HG03103 (cell line): Measurements from ENCODE around the gene HCN4.

ENCODE experiments used
- ATAC-seq: cut with Tn5 transposase; IDR thresholded peaks from one replicate; pipeline ENCODE4 v1.9.1; 2021; ENCODE audit warnings: low read depth; ENCODE audit not compliant: unreplicated experiment

HCN4 gene

DNA sequence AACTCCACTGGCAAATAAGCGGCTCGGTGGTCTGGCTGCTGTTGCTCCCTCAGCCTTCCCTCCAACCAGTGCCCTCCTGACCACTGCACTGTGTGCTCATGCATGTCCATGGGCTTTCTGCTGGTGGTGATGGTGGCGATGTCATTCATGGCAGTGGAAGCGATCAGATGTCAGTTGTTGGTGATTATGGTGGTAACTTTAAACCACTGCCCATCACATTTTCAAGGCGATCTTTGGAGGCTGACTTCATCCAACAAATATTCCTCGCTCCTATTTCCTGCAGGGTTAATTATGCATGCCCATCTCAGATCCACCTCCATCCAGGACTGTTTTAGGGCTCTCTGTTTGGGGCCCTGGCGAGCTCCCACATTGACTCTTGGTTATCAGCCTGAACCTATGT is 13.4 kb upstream of the HCN4 start:
- no peak for ATAC-seq

DNA sequence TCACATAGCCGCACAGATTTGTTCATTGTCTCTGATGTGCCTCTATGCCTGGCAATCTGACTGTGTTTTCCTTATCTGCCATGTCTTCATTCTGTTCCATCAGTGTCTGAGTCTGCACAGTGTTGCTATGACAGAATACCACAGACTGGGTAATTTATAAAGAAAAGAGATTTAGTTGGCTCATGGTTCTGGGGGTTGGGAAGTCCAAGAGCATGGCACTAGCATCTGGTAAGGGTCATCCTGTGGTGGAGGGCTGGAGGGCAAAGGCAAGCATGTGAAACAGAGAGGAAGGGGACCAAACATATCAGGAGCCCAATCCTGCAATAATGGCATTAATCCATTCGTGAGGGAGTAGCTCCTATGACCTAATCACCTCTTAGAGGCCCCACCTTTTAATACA is 11.9 kb upstream of the HCN4 start:
- ATAC-seq, result no peak

DNA sequence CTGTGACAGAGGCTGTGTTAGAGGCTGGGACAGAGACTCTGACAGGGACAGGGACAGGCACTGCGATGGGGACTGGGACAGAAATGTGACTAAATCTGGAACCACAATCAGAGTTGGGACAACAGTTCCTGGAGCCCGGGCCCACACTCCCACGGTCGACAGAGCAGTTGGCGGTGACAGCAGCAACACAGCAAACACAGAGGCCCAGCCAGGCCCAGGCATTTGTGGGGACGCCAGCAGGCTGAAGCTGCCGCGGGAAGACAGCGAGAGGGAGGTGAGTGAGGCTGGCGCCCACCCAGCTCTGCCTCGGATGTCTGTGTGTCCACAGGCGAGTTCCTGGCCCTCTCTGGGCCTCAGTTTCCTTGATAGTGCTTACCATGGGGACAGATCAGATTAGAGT is 9.3 kb upstream of the HCN4 start:
- no peak for ATAC-seq

DNA sequence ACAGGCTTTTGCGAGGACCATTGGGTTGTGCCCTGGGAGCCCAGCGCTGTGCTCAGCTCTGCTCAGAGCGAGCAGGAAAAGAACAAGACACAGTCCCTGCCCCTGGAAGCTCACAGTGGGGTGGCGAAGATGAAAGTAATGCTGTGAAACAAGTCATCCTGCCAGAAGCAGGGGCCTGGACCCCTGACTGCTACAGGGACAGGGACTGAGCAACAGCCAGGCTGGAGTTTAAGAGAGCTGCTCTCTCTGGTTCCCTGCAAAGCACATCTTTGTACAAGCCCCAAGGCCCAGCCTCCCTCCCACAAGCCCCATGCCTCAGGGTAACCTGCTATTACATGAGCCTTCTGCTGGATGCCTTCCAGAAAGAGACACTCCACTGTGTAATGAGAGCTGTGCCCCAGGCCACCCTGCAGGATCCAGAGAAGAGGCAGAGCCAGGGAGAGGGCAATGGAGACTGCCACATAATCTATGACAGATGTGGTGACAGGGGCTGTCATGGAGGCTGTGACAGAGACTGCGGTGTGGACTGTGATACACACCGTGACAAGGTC is 7.1 kb upstream of the HCN4 start:
- no peak for ATAC-seq

DNA sequence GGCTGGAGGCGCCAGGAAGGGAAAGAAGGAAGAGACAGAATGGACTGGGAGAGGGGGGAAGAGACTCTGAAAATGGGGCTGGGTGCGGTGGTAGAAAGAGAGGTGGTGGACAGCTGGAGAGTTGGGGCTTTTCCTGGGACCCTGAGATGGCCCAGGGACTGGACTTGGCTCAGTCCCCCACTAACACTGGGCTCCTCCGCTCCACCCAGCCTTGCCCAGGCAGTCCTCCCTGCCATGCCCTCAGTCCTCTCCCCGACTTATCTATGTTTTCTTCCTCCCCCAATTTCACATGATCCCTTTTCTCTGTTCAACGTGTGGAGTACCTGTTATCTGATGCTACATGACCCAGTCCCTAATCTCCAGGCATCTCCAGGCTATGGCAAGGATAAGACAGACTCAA is 6.3 kb upstream of the HCN4 start:
- no peak for ATAC-seq

DNA sequence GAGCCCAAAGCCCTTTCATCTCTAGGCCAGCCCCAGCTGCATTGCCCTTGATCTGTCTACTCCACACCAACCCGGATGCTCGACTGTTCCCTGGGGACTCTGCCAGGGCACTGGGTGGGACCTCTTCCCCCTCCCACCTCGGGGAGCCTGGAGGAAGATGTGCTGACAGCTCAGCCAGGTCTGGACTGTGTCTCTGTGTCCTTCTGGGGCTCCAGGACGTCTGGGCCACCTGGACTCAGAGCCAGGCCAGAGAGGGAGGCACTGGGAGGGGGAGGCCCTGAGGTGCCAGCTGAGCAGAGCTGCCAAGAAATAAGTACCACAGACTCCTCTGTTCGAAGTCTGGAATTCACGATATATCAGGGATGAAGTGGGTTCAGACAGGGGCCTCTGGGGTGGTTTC is 5.8 kb upstream of the HCN4 start:
- no peak for ATAC-seq

DNA sequence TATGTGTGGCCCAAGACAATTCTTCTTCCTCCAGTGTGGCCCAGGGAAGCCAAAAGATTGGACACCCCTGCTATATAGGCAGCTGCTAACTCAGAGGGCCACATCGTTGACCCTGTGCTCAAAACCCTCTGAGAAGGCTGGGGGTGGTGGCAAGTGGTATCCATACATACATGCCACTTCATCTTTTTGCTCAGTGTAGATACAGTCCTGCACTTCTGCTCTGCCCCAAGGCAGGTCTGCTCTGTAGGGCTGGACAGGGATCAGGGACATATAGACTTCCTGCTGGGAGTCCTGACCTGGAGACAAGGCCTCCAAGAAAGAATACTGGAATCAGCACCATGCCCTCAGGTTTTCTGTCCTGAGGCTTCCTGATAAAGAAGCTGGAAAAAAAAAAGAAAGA is 4.5 kb upstream of the HCN4 start:
- ATAC-seq, result no peak

DNA sequence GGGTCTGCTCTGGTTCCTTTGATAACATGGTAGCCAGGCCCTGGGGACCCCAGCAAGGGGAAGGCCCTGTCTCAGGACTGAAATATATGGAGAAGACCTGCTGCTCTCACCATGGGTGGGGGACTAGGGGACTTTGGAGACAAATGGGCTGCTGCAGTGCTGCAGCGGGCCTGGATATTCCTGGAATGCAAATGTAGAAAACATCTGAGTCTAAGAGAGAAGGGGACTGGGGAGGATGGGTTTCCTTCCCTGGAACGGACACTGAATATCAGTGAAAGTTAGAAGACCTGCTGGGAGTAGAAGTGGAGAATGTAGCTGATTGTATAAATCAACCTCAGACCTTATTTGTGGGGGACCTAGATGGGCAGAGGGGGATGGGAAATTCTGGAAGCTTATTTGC is 3.1 kb upstream of the HCN4 start:
- ATAC-seq, result no peak

DNA sequence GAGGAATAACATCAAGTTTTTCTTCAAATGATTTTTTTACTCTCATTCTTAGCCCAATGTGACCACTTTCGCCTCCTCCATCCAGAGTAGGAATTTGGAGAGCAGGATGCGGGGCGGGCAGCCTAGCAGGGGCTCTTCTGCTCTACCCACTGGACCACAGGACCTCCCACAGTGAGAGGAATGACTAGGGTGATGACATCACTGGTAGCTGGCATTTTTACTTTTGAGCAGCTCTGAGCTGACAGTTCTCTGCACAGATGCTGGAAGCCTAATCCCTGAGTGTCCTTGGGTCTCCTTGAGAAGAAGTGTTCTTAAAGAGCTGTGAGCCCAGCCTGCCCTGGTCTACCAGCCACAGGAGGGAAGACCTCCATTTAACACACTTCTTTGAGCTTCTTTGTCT is 1.4 kb upstream of the HCN4 start:
- no peak for ATAC-seq

DNA sequence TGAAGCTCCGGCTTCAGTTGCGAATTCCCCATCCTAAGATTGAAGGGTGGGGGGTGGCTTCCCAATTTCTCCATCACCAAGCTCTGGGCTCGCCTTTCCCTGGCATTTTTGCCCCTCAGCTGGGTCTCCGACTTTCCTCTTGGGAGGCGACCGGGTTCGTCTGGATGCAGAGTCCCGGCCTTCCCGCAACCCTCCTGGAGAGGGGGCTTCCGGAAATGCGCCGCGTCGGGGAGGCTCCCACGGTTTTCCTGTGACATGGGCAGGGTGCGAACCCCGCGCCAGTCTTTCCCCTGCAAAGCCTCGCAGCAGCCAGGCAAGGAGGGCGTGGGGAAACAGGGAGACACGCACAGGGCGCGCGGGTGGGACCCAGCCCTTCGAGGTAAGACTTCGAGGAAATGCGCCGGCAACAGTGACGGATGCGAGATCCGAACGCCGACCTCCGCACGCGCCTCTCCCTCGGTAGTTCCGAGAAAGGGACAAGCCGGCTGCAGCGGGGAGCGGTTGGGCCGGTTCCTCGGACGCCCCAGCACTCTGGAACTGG is 466 bp upstream of the HCN4 start:
- ATAC-seq, result no peak

DNA sequence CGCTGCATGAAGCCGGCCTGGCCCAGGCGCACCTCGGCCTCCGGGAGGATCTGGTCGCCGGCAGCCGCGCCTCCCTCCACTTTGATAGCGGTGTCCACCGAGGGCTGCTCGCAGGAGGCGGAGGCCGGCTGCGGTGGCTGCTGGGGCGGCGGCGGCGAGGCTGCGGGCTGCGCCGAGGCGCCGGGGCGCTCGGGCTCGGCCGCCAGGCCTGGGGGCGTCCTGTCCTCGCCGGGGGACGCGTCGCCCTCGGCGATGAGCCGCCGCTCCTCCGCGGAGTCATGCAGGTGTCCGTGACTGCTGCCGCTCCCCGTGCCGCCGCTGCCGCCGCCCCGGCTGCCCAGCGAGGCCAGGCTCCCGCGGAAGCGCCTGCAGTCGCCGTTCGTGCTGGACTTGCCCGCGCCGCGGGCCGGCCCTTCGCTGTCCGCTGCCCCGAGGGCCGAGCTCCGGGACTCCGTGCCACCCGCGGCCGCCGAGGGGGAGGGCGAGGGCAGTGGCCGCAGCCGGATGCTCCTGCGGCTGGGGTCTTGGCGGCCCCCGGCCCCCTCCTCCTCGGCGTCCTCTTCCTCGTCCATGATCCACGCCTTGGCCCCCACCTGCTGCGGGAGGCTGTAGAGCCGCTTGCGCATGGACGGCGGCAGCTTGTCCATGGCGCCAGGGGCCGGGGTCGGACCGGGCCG is 996 bp downstream of the HCN4 start:
- ATAC-seq, result no peak

DNA sequence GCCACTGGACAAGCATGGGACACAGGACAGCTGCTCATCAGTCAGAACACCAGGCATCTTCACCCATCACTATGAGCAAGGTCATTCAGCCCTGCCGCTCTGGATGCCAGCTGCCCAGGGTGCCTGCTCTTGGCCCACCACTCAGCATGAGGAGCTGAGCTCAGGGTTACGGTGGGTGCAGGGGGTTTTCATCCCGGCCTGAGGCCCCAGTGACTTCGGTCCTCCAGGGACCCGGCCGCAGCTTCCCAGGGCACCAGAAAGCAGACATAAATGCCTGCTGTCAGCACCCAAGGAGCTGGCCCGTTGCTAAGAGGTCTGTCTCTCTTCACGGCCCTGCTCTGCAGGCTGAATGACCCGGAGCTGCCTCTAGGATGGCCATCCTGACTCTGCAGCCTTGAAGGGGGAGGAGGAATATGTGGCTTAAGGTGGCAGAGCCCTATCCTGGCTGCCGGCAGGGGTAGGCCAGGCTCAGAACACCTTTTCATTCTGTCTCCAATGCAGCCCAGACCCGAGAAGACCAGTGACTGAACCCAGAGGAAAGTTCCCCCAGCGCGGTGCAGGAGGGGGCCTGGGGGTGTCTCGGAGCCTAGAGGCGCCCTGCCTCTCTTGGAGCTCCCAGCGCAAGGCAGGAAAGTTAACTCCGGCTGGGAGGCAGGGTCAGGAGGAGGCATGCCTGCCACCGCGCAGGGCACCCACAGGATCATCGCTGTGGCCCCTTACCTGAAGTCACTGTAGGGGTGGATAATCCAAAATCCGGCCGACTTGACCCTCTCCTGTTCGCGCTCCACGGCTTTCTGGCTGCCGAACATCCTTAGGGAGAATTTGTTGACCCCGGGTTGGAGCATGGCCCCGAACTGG is 1.8 kb downstream of the HCN4 start:
- ATAC-seq, result no peak

DNA sequence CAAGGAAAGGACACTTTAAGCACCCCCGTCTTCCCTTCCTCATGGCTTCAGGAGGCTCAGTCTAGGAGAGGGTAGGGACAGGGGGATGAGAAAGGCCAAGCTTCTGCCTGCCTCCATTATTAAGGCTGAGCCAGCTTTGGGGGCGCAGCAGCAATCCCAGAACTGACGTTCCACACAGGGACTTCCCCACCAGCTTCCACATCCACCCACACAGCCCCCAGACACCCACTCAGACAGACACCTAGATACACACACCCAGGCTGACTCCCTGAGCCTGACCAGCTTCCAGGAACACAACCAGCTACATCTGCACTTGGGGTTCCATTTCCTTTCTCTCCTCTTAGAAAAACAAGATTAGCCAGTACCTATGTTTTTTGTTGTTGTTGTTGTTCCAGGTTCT is 4.7 kb downstream of the HCN4 start:
- no peak for ATAC-seq

DNA sequence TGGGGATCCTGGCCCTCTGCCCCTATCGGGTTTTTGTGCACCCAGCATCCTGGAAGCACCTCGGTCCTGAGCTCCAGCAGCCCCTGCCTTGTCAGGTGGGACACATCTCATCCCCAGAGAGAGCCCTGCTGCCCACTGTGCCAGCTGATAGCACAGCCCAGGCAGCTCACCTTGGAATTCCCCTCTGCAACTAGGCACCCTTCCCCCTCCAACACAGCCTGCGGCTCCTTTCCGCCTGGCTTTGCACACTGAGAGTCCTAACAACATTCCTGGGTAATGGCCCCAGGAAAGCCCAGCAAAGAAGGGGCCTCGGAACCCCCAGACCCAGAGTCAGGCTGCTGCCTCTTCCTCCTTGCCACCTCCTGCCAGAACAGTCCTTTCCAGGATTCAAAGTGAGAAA is 5.9 kb downstream of the HCN4 start:
- no peak for ATAC-seq

DNA sequence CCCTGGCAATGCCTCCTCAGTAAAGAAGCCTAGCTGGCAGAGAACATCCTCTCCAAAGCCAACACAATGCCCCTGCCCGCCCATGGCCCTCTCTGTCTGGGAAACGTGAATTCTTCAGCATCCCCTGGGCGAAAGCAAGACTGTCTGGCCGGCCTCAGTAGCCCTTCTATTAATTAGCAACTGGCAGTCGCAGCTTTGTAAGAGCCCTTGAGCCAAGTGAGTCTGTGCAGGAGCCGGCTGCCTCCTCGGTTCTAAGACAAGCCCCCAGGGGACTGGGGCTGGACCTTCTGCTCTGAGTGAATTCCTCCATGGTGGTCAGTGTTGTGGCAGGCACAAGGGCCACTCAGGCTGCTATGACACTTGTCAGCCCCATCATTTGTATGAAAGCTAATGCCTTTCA is 7.4 kb downstream of the HCN4 start:
- no peak for ATAC-seq

DNA sequence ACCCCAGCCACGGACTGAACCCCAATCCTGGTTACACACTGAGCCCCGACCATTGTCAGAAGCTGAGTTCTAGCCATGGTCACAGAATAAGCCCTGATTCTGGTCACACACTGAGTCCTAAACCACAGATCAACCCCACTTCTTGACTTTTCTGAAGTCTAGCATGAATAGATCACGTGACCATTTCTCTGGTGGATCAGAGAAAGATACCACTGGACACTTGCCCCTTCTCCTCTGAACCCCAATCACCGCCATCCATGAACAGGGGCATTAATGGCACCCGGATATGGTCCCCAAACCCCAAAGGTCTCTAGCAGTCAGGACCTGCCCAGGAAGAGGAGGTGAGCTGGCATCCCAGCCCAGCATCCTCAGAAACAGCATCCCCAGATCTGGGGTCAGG is 9.1 kb downstream of the HCN4 start:
- no peak for ATAC-seq

DNA sequence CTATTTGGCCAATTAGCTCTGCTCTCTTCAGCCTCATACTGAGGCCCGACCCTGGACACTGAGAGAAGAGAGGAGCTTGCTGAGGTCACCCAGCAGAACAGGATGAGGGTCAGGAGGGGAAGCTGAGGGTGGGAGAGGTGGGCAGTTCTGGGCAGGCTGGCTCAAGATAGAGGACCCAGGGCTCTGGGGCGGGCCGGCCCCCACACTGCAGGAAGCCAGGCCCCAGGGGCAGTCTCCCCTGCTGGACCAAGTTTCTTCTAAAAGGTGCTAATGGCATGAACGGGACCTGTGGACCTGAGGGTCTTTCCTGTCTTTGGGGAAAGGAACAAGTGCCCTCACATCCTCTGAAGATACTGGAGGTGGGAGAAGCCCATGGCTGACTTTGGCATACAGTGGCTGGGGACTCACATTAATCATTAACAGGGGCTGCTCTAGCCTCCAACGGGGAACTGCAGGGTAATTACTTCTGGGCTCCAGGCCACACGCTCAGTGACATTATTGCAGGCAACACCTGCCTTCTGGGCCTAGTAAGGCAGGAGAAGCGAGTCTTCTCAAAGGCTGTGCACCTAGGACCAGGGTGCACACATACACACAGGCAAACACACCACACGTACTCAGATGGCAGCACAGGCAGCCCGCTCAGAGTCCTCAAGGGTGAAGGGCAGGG is 10.6 kb downstream of the HCN4 start:
- ATAC-seq, result no peak

DNA sequence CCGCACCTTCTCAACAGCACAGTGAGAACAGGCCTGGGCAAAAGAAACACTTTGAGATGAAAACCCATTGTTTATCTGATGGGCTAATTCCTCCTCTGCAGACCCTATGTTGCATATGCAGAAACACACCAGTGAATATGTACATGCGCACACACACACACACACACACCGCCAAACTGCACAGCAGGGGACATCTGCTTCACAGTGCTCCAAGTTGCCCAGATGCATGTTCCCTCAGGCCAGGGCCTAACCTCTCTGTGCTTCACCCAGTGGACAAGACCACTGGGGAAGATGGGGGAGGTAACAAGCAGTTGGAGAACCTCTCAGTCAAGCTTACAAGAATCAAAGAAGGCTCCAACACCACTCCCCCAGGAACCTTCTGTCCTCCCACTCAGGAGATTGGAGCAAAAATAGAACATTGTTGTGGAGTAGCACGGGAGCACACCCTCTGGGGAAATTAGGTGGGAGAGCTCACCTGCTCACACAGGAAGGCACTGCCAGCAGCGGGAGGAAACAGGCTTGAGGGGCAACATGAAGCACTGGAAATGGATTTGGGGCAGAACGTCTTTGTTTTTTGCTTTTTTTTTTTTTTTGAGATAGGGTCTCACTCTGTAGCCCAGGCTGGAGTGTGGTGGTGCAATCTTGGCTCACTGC is 13.0 kb downstream of the HCN4 start:
- ATAC-seq, result no peak

DNA sequence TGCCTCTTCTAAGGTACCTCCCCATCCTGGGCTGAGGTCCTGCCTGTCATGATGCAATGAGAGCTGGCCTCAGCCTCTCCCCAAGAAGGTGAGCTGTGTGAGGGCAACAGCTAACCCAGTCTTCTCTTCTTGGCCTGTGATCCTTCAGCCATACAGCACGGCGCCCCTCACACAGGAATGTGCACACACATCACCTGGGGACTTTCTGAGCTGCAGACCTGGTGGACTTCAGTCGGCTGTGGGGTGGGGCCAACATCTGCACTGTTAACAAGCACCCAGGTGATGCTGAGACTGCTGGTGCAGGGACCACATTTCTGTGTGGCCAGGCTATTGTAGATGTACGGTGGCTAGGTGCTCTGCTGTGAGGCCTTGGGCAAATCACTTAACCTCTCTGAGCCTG is 14.5 kb downstream of the HCN4 start:
- no peak for ATAC-seq

DNA sequence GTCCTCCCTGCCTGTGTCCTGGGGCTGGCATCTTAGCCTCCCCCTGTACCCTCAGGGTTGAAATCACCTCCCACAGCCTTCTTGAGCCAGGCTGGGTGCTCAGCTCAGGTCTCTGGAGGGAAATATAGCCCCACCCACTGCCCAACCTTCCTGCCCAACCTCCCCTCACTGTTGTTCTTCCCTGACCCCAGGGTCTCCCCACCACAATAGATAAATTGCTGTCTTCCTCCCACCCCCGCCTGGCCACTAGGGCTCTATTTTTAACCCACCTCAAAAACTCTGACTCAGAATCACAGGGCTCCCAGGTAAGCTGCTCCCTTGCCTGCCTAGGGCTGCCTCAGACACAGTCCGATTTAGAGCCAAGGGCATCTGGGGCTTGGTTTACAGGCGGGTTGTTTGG is 15.0 kb downstream of the HCN4 start:
- no peak for ATAC-seq

DNA sequence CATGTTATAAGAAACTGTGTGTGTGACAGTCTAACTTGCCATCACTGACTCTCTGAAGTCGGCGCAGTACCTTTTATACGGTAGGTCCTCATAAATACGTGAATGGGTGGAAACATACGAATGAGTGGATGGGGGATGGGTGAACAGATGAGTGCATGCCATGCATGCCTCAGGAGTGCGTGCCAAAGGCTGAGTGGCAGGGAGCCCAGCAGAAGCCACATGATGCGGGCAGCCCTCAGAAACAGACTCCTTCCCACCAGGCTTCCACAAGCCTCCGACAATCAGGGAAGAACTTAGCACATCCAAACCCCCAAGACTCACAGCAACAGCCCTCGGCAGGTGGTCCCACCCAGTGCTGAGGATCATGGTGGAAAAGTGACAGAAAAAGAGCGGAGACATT is 16.7 kb downstream of the HCN4 start:
- no peak for ATAC-seq
